GM18867 (cell line): Measurements from ENCODE around the gene SHISA9.

ENCODE experiments used
- ATAC-seq: cut with Tn5 transposase; IDR thresholded peaks from one replicate; pipeline ENCODE4 v1.9.1; 2021; ENCODE audit warnings: mild to moderate bottlenecking, moderate library complexity; ENCODE audit not compliant: unreplicated experiment

The SHISA9 gene

GRCh38 chr16:12942861-12943260, 41.5 kb downstream of the SHISA9 start:
- no peak for ATAC-seq

GRCh38 chr16:12944300-12944699, 42.9 kb downstream of the SHISA9 start:
- ATAC-seq: no peak

GRCh38 chr16:12951392-12951791, 50.0 kb downstream of the SHISA9 start:
- ATAC-seq: no peak

- ATAC-seq: no peak
Observed at GRCh38 chr16:12951976-12952375, 50.6 kb downstream of the SHISA9 start.

GRCh38 chr16:12958366-12958765, 57.0 kb downstream of the SHISA9 start:
- ATAC-seq: no peak

GRCh38 chr16:12959072-12959471, 57.7 kb downstream of the SHISA9 start:
- no peak for ATAC-seq

GRCh38 chr16:12961626-12962025, 60.2 kb downstream of the SHISA9 start:
- no peak for ATAC-seq

- no peak for ATAC-seq
Observed at GRCh38 chr16:12964461-12964860, 63.1 kb downstream of the SHISA9 start.

- ATAC-seq: no peak
Observed at GRCh38 chr16:12965274-12965804, 63.9 kb downstream of the SHISA9 start.

GRCh38 chr16:12971241-12971640, 69.8 kb downstream of the SHISA9 start:
- no peak for ATAC-seq

GRCh38 chr16:12972246-12972645, 70.8 kb downstream of the SHISA9 start:
- ATAC-seq: no peak

- ATAC-seq: no peak
Observed at GRCh38 chr16:12975766-12976165, 74.4 kb downstream of the SHISA9 start.

- ATAC-seq: no peak
Observed at GRCh38 chr16:12976496-12976895, 75.1 kb downstream of the SHISA9 start.

- no peak for ATAC-seq
Observed at GRCh38 chr16:12976936-12977335, 75.5 kb downstream of the SHISA9 start.

- no peak for ATAC-seq
Observed at GRCh38 chr16:12985516-12985915, 84.1 kb downstream of the SHISA9 start.

- no peak for ATAC-seq
Observed at GRCh38 chr16:12988071-12988470, 86.7 kb downstream of the SHISA9 start.

GRCh38 chr16:12992066-12992465, 90.7 kb downstream of the SHISA9 start:
- ATAC-seq: no peak

- no peak for ATAC-seq
Observed at GRCh38 chr16:12994402-12994801, 93.0 kb downstream of the SHISA9 start.

- ATAC-seq: no peak
Observed at GRCh38 chr16:12995721-12996372, 94.4 kb downstream of the SHISA9 start.

- ATAC-seq: no peak
Observed at GRCh38 chr16:12998361-12999085, 97.1 kb downstream of the SHISA9 start.

GRCh38 chr16:12999368-12999767, 98.0 kb downstream of the SHISA9 start:
- ATAC-seq: no peak

GRCh38 chr16:13005721-13006247, 104.4 kb downstream of the SHISA9 start:
- no peak for ATAC-seq
